ENCODE data around the gene FAT3.

DNA sequence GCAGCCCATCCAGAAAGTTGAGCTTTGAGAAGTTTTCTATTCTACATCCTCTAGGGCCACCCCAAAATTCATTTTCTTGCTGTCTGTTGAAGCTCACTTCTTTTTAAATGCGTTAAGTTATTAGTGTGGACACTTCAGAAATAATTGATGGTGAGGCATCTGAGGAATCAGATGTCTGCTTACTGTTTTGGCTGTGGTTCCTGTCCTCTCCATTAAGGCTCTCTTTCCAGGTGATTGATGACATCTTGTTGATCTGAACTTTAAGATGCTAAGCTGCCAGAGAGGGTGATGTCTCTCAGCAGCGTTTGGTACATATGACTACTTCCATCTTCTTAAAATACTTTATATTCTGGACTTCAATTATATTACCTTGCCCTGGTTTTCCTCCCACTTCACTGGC is 45.2 kb downstream of the FAT3 start:
- TF ChIP-seq, protein P1, sequence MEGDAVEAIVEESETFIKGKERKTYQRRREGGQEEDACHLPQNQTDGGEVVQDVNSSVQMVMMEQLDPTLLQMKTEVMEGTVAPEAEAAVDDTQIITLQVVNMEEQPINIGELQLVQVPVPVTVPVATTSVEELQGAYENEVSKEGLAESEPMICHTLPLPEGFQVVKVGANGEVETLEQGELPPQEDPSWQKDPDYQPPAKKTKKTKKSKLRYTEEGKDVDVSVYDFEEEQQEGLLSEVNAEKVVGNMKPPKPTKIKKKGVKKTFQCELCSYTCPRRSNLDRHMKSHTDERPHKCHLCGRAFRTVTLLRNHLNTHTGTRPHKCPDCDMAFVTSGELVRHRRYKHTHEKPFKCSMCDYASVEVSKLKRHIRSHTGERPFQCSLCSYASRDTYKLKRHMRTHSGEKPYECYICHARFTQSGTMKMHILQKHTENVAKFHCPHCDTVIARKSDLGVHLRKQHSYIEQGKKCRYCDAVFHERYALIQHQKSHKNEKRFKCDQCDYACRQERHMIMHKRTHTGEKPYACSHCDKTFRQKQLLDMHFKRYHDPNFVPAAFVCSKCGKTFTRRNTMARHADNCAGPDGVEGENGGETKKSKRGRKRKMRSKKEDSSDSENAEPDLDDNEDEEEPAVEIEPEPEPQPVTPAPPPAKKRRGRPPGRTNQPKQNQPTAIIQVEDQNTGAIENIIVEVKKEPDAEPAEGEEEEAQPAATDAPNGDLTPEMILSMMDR (IDR thresholded peaks at IDR 0.05): no peak
- no peak for TF ChIP-seq ZFX (IDR thresholded peaks at IDR 0.05; ENCODE audit: borderline replicate concordance)

All from 22Rv1 (cell line).